Measurements from ENCODE around the gene RNF115. TPM values are rescaled to one million over a fixed set of nuclear protein-coding genes. Genes with fewer than 3 reads are reported as not detected.

The RNF115 gene
- total RNA-seq, 1 experiment from 2014 or later = 9.5 TPM

GRCh38 chr1:145730467-145730866 is 93.4 kb downstream of the RNF115 start (continued):
- no peak for TF ChIP-seq CBX3 (IDR thresholded peaks at IDR 0.05; ENCODE audit: low read depth)
- TF ChIP-seq YY1 (IDR thresholded peaks at IDR 0.05; ENCODE audit: extremely low read depth, insufficient replicate concordance, low read depth, low read length) = no peak
- TF ChIP-seq SRF (IDR thresholded peaks at IDR 0.05; ENCODE audit: low read depth) = no peak
- no peak for TF ChIP-seq CEBPB (IDR thresholded peaks at IDR 0.05; ENCODE audit: low read depth)

- intact Hi-C loops (cut with micrococcal nuclease) = loop anchor here (10.0 kb wide), 1 partner anchor 135 kb away; no protein-coding TSS in a partner anchor
- ChIA-PET RAD21 (ENCODE audit: low non-redundant PET in 1 of 2, low total read pairs in 2 of 2, uncharacterized antibody in 2 of 2, unreplicated experiment in 2 of 2) (no interaction called here), POLR2A (no interaction called here), CTCF (no interaction called here)
- Histone ChIP-seq H3K9me3 (ENCODE audit: control insufficient read depth in 1 of 2, insufficient read depth in 1 of 2, low read depth in 1 of 2, low read length in 2 of 2) (no peaks in the 10 kb centered on the region), H3K4me2 (ENCODE audit: low read length) (no peak overlapping the region), H3K36me3 (ENCODE audit: control insufficient read depth in 1 of 2, insufficient read depth in 2 of 2, low read length in 2 of 2) (no peaks in the 10 kb centered on the region), H4K20me1 (ENCODE audit: insufficient read depth) (no peaks in the 10 kb centered on the region), H3K27ac (ENCODE audit: low read depth, low read length) (no peak overlapping the region), H3K9ac (ENCODE audit: low read length) (no peak overlapping the region), H3K79me2 (ENCODE audit: insufficient read depth, low read length) (no peaks in the 10 kb centered on the region), H3K4me1 (ENCODE audit: control insufficient read depth in 1 of 2, insufficient read depth in 2 of 2, low read length in 2 of 2) (peaks cover 0 to 7% of the 10 kb centered on the region in 2 experiments; a peak in 2 of 4 replicates), H3K27me3 (ENCODE audit: insufficient read depth, low read length) (no peaks in the 10 kb centered on the region), H2AFZ (ENCODE audit: low read depth, low read length, poor library complexity, severe bottlenecking) (no peak overlapping the region), H3K9me2 (ENCODE audit: insufficient read depth) (no peaks in the 10 kb centered on the region), H3K4me3 (replicated peaks in 1 of 2; ENCODE audit: low read depth in 1 of 2, low read length in 2 of 2) (no peak overlapping the region)
- no TSS peak for BruUV-seq (replicated peaks)
- DNase-seq (ENCODE audit: low read depth, low spot score) = no peak
- ATAC-seq = no peak
- TF ChIP-seq ZFX (IDR thresholded peaks at IDR 0.05) (no peak), ATF3 (IDR thresholded peaks at IDR 0.05) (no peak), CBX3 (IDR thresholded peaks at IDR 0.05; ENCODE audit: low read depth) (no peak), MAX (IDR thresholded peaks at IDR 0.05) (no peak), ELF1 (IDR thresholded peaks at IDR 0.05; ENCODE audit: borderline replicate concordance, low read depth) (no peak), SRF (IDR thresholded peaks at IDR 0.05; ENCODE audit: low read depth) (no peak), JUND (IDR thresholded peaks at IDR 0.05) (no peak), SIN3A (IDR thresholded peaks at IDR 0.05; ENCODE audit: low read depth) (no peak), EZH2phosphoT487 (IDR thresholded peaks at IDR 0.05; ENCODE audit: borderline replicate concordance) (no peak), EZH2 (IDR thresholded peaks at IDR 0.05) (no peak), ZBTB33 (IDR thresholded peaks at IDR 0.05; ENCODE audit: extremely low read depth, insufficient replicate concordance, low read length) (no peak), POLR2AphosphoS5 (IDR thresholded peaks at IDR 0.05; ENCODE audit: low read depth, low read length) (no peak), EGR1 (IDR thresholded peaks at IDR 0.05; ENCODE audit: low read depth) (no peak), YY1 (IDR thresholded peaks at IDR 0.05; ENCODE audit: extremely low read depth, insufficient replicate concordance, low read depth, low read length) (no peak)
These were observed 94.0 kb downstream of the RNF115 start for GRCh38 chr1:145729666-145730436.

All from HCT116 (cell line).